ENCODE data around the gene GALNT7. TPM values are rescaled to one million over a fixed set of nuclear protein-coding genes. Genes with fewer than 3 reads are reported as not detected.

GALNT7 gene
- total RNA-seq, 1 donor from 2014 or later: 13.5 TPM

- FAIRE-seq (no peak), DNase-seq (ENCODE audit: low spot score in 2 of 2) (peak; percentile 56)
These were observed 165.1 kb downstream of the GALNT7 start for GRCh38 chr4:173333658-173334084.

- peak; percentile 97 to 99 for DNase-seq (ENCODE audit: low spot score in 2 of 2)
- FAIRE-seq: peak; percentile 97
These were observed 165.7 kb downstream of the GALNT7 start, which contains the start of gene HMGB2 for GRCh38 chr4:173334085-173334890. Gene HMGB2, minus strand, starts transcription at chr4:173334358. Its CDS starts 709 bp downstream, at chr4:173333649.

GRCh38 chr4:173334891-173335752 is 166.5 kb downstream of the GALNT7 start:
- no peak for FAIRE-seq
- DNase-seq (ENCODE audit: low spot score in 2 of 2): peak; percentile 50 to 59

- FAIRE-seq (no peak), DNase-seq (ENCODE audit: low spot score in 2 of 2) (no peak)
These were observed 168.9 kb downstream of the GALNT7 start for GRCh38 chr4:173337463-173337862.

- DNase-seq (ENCODE audit: low spot score in 2 of 2) (no peak), FAIRE-seq (no peak)
These were observed 175.3 kb downstream of the GALNT7 start for GRCh38 chr4:173343832-173344397.

GRCh38 chr4:173345648-173346047 is 177.0 kb downstream of the GALNT7 start:
- DNase-seq (ENCODE audit: low spot score in 2 of 2): no peak
- no peak for FAIRE-seq

- DNase-seq (ENCODE audit: low spot score in 2 of 2) (no peak), FAIRE-seq (no peak)
These were observed 177.5 kb downstream of the GALNT7 start for GRCh38 chr4:173346074-173346473.

GRCh38 chr4:173347467-173347866 is 178.9 kb downstream of the GALNT7 start:
- no peak for FAIRE-seq

GRCh38 chr4:173357939-173358338 is 189.3 kb downstream of the GALNT7 start:
- no peak for FAIRE-seq
- no peak for DNase-seq (ENCODE audit: low spot score in 2 of 2)

More at GRCh38 chr4:173347467-173347866, 178.9 kb downstream of the GALNT7 start:
- no peak for DNase-seq (ENCODE audit: low spot score in 2 of 2)

GRCh38 chr4:173360587-173361221 is 192.1 kb downstream of the GALNT7 start:
- DNase-seq (ENCODE audit: low spot score in 2 of 2): peak in 1 of 2 donors; percentile 20
- FAIRE-seq: no peak

GRCh38 chr4:173362666-173363065 is 194.1 kb downstream of the GALNT7 start:
- no peak for DNase-seq (ENCODE audit: low spot score in 2 of 2)
- no peak for FAIRE-seq

- no peak for DNase-seq (ENCODE audit: low spot score in 2 of 2)
- no peak for FAIRE-seq
These were observed 196.9 kb downstream of the GALNT7 start for GRCh38 chr4:173365359-173365996.

GRCh38 chr4:173367285-173367684 is 198.7 kb downstream of the GALNT7 start:
- FAIRE-seq: no peak

GRCh38 chr4:173367946-173368345 is 199.3 kb downstream of the GALNT7 start:
- FAIRE-seq: no peak
- no peak for DNase-seq (ENCODE audit: low spot score in 2 of 2)

More at GRCh38 chr4:173367285-173367684, 198.7 kb downstream of the GALNT7 start:
- DNase-seq (ENCODE audit: low spot score in 2 of 2): no peak

- no peak for DNase-seq (ENCODE audit: low spot score in 2 of 2)
- no peak for FAIRE-seq
These were observed 201.5 kb downstream of the GALNT7 start for GRCh38 chr4:173370130-173370476.

- FAIRE-seq: peak; percentile 52
- DNase-seq (ENCODE audit: low spot score in 2 of 2): peak; percentile 89 to 93
These were observed 202.1 kb downstream of the GALNT7 start, which contains the start of gene SAP30 for GRCh38 chr4:173370477-173371291. Gene SAP30, plus strand, starts transcription at chr4:173370954. Its CDS starts 229 bp downstream, at chr4:173371183.

GRCh38 chr4:173371292-173372192 is 202.9 kb downstream of the GALNT7 start:
- no peak for FAIRE-seq
- peak; percentile 41 to 51 for DNase-seq (ENCODE audit: low spot score in 2 of 2)

Data from frontal cortex (tissue), 4 donors.